Lower leg skin (tissue), 4 donors: ENCODE results near the gene TNFRSF19. TPM values are rescaled to one million over a fixed set of nuclear protein-coding genes. Genes with fewer than 3 reads are reported as not detected.

ENCODE experiments used
- DNase-seq, 2 donors: peaks; one replicate each; pipeline ENCODE4 v3.0.0-alpha.2; 2019; ENCODE audit warnings: low spot score in 2 of 2
- H3K4me3 ChIP-seq: fragments of 200-600 bp; sonication (generic); 2 replicates; pipeline ENCODE4 v1.5.1; 2017; ENCODE audit warnings: mild to moderate bottlenecking, low read depth; ENCODE audit not compliant: poor library complexity, severe bottlenecking
- POLR2A ChIP-seq, 2 donors: fragments of 450-650 bp; IDR thresholded peaks; one replicate each; pipeline ENCODE4 v1.6.1; 2016 to 2017; ENCODE audit warnings: antibody characterized with exemption in 2 of 2, mild to moderate bottlenecking in 1 of 2, moderate library complexity in 1 of 2
- WGBS, 2 donors: methylation state at CpG; one replicate each; pipeline ENCODE4 v1.1.5; 2018; 5-methylcytosine and 5-hydroxymethylcytosine counted together
- intact Hi-C: fragments of 100-400 bp; cut with DNase I; formaldehyde crosslinking; loops from one replicate; pipeline ENCODE4 v1.15.0; 2023; ENCODE audit warnings: low total_unique reads
- total RNA-seq, 4 donors: library from RNA; depleted of rRNA; stranded (reverse); fragments of >200 nt; gene quantifications; one replicate each; pipeline ENCODE4 v1.1.0, GENCODE V29; 2016
- TF ChIP-seq, protein P1 (sequence below), 3 donors: fragments of 450-650 bp; IDR thresholded peaks; one replicate each; pipeline ENCODE4 v1.5.1; 2016; ENCODE audit warnings: antibody characterized with exemption in 3 of 3, mild to moderate bottlenecking in 3 of 3, moderate library complexity in 2 of 3

Gene TNFRSF19
- total RNA-seq, 4 donors from 2014 or later = 51.2 to 106 (median 72.5) TPM

DNA sequence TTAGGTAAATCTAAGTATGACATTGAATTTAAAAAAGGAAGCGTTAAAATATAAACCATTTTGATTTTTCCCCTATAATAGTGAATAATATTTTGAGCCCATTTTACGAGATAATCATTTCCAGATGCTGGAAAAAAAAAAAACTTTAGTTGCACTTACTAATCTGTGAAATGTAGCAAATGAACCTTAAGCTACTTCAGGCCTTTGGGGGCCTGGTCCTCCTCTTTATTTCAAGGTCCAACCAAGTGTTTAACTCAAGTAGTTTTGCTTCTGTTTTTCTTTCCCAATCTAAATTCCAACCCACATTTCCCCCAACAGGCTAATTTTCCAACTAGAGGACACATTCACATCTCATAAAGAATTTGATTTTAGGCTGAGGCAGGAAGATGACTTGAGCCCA is 101.2 kb downstream of the TNFRSF19 start:
- no peak for TF ChIP-seq POLR2A (IDR thresholded peaks at IDR 0.05)
- TF ChIP-seq, protein P1, sequence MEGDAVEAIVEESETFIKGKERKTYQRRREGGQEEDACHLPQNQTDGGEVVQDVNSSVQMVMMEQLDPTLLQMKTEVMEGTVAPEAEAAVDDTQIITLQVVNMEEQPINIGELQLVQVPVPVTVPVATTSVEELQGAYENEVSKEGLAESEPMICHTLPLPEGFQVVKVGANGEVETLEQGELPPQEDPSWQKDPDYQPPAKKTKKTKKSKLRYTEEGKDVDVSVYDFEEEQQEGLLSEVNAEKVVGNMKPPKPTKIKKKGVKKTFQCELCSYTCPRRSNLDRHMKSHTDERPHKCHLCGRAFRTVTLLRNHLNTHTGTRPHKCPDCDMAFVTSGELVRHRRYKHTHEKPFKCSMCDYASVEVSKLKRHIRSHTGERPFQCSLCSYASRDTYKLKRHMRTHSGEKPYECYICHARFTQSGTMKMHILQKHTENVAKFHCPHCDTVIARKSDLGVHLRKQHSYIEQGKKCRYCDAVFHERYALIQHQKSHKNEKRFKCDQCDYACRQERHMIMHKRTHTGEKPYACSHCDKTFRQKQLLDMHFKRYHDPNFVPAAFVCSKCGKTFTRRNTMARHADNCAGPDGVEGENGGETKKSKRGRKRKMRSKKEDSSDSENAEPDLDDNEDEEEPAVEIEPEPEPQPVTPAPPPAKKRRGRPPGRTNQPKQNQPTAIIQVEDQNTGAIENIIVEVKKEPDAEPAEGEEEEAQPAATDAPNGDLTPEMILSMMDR (IDR thresholded peaks at IDR 0.05) = no peak
- WGBS, 2 donors = 63 to 76% methylated on average over 2 of the region's 2 CpGs
- no peak for DNase-seq
- intact Hi-C loops = no loop called here
- no peak overlapping the region for H3K4me3 ChIP-seq

DNA sequence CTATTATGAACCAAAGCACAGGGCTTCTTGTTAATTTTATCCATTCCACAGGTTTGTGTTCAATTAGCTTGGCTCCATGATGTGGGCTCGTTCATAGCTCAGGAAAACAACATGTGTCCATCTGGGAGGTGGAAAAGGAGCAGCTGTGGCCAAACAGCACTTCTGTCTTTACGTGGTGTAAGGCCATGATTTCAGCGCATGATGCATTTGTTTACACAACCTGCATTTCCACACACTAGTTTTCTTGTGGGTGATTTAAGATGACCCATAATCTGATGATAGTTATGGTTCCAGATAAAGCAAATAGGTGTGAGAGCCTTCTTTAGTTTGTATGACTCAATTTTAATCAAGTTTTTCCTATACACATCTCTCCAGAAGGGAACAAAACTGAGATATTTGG is 101.7 kb downstream of the TNFRSF19 start:
- TF ChIP-seq, protein P1 (IDR thresholded peaks at IDR 0.05) = no peak
- TF ChIP-seq POLR2A (IDR thresholded peaks at IDR 0.05) = no peak
- 82 to 83% methylated on average over 3 of the region's 3 CpGs for WGBS, 2 donors
- no peak overlapping the region for H3K4me3 ChIP-seq
- intact Hi-C loops = no loop called here
- no peak for DNase-seq

DNA sequence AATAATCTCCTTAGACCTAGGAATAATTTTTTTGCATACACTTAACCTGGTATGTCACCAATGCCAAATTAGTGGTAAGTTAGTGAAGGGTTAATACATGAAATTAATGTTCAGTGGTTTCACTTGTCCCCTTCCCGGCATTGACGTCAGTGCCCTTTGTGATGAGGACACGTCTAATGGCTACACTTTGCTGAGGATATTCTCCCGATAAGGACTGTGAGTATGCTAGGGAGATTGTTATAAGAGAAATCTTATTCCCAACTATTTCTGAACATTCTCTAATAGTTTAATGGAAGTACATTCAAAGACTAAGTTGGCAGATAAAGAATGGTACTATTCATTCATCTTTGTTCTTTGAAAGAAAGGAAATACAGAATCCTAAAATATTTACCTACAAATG is 102.4 kb downstream of the TNFRSF19 start:
- no peak overlapping the region for H3K4me3 ChIP-seq
- no peak for DNase-seq
- intact Hi-C loops = no loop called here
- 58% methylated on average over 4 of the region's 4 CpGs for WGBS, 2 donors
- TF ChIP-seq, protein P1 (IDR thresholded peaks at IDR 0.05) = no peak
- no peak for TF ChIP-seq POLR2A (IDR thresholded peaks at IDR 0.05)

DNA sequence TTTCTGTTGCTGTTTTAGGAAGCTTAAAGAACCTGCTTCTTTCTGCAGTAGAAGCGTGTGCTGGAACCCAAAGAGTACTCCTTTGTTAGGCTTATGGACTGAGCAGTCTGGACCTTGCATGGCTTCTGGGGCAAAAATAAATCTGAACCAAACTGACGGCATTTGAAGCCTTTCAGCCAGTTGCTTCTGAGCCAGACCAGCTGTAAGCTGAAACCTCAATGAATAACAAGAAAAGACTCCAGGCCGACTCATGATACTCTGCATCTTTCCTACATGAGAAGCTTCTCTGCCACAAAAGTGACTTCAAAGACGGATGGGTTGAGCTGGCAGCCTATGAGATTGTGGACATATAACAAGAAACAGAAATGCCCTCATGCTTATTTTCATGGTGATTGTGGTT is 103.1 kb downstream of the TNFRSF19 start:
- TF ChIP-seq, protein P1 (IDR thresholded peaks at IDR 0.05) = no peak
- TF ChIP-seq POLR2A (IDR thresholded peaks at IDR 0.05) = no peak
- 50 to 62% methylated on average over 4 of the region's 4 CpGs for WGBS, 2 donors
- intact Hi-C loops = no loop called here
- no peak overlapping the region for H3K4me3 ChIP-seq
- DNase-seq = no peak

DNA sequence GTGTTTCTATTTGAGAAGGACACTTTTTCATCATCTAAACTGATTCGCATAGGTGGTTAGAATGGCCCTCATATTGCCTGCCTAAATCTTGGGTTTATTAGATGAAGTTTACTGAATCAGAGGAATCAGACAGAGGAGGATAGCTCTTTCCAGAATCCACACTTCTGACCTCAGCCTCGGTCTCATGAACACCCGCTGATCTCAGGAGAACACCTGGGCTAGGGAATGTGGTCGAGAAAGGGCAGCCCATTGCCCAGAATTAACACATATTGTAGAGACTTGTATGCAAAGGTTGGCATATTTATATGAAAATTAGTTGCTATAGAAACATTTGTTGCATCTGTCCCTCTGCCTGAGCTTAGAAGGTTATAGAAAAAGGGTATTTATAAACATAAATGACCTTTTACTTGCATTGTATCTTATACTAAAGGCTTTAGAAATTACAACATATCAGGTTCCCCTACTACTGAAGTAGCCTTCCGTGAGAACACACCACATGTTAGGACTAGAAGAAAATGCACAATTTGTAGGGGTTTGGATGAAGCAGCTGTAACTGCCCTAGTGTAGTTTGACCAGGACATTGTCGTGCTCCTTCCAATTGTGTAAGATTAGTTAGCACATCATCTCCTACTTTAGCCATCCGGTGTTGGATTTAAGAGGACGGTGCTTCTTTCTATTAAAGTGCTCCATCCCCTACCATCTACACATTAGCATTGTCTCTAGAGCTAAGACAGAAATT is 103.8 kb downstream of the TNFRSF19 start:
- no peak for DNase-seq
- intact Hi-C loops = no loop called here
- H3K4me3 ChIP-seq = no peak overlapping the region
- 93% methylated on average over 8 of the region's 8 CpGs for WGBS, 2 donors
- TF ChIP-seq, protein P1 (IDR thresholded peaks at IDR 0.05) = no peak
- no peak for TF ChIP-seq POLR2A (IDR thresholded peaks at IDR 0.05)
